Measurements from ENCODE around the gene ZNF385B.
"Not testable (repeated sequence)": the region's sequence is repeated elsewhere in the genome, so short reads cannot be mapped to it uniquely, and the experiment has no call there.

The ZNF385B gene

GRCh38 chr2:179802051-179802882 lies 59.1 kb downstream of the ZNF385B start:
- no peak for DNase-seq (ENCODE audit: low read depth)

GRCh38 chr2:179800776-179801175 lies 60.6 kb downstream of the ZNF385B start:
- peaks cover 4% of the 10 kb centered on the region for H3K27me3 ChIP-seq (replicated peaks; ENCODE audit: control insufficient read depth, insufficient read depth, low read length)
- peak; percentile 28 for DNase-seq (ENCODE audit: low read depth)

More at GRCh38 chr2:179802051-179802882, 59.1 kb downstream of the ZNF385B start:
- H3K36me3 ChIP-seq (ENCODE audit: control insufficient read depth, insufficient read depth, low read length, severe bottlenecking) = no peaks in the 10 kb centered on the region
- H3K9me3 ChIP-seq (ENCODE audit: control insufficient read depth, low read length) = no peaks in the 10 kb centered on the region
- H3K4me3 ChIP-seq (ENCODE audit: low read length) = no peak overlapping the region
- H3K27me3 ChIP-seq (replicated peaks; ENCODE audit: control insufficient read depth, insufficient read depth, low read length) = peaks cover 4% of the 10 kb centered on the region
- H3K9ac ChIP-seq (ENCODE audit: low read length) = no peak overlapping the region
- H3K4me1 ChIP-seq (ENCODE audit: control insufficient read depth, insufficient read depth, low read length) = no peaks in the 10 kb centered on the region

GRCh38 chr2:179796213-179797007 lies 65.0 kb downstream of the ZNF385B start:
- no peaks in the 10 kb centered on the region for H3K27me3 ChIP-seq (replicated peaks; ENCODE audit: control insufficient read depth, insufficient read depth, low read length)
- H3K36me3 ChIP-seq (ENCODE audit: control insufficient read depth, insufficient read depth, low read length, severe bottlenecking) = no peaks in the 10 kb centered on the region
- no peak overlapping the region for H3K4me3 ChIP-seq (ENCODE audit: low read length)
- H3K9me3 ChIP-seq (ENCODE audit: control insufficient read depth, low read length) = no peaks in the 10 kb centered on the region
- no peaks in the 10 kb centered on the region for H3K4me1 ChIP-seq (ENCODE audit: control insufficient read depth, insufficient read depth, low read length)
- no peak overlapping the region for H3K9ac ChIP-seq (ENCODE audit: low read length)
- DNase-seq (ENCODE audit: low read depth) = no peak

More at GRCh38 chr2:179800776-179801175, 60.6 kb downstream of the ZNF385B start:
- Histone ChIP-seq H3K4me1 (ENCODE audit: control insufficient read depth, insufficient read depth, low read length) (no peaks in the 10 kb centered on the region), H3K4me3 (ENCODE audit: low read length) (no peak overlapping the region), H3K36me3 (ENCODE audit: control insufficient read depth, insufficient read depth, low read length, severe bottlenecking) (no peaks in the 10 kb centered on the region), H3K9ac (ENCODE audit: low read length) (no peak overlapping the region), H3K9me3 (ENCODE audit: control insufficient read depth, low read length) (no peaks in the 10 kb centered on the region)

- H3K4me3 ChIP-seq (ENCODE audit: low read length) = no peak overlapping the region
Observed at GRCh38 chr2:179793902-179794301, 67.5 kb downstream of the ZNF385B start.

GRCh38 chr2:179793238-179793637 lies 68.2 kb downstream of the ZNF385B start:
- no peak overlapping the region for H3K9ac ChIP-seq (ENCODE audit: low read length)
- DNase-seq (ENCODE audit: low read depth) = no peak
- no peaks in the 10 kb centered on the region for H3K4me1 ChIP-seq (ENCODE audit: control insufficient read depth, insufficient read depth, low read length)

More at GRCh38 chr2:179793902-179794301, 67.5 kb downstream of the ZNF385B start:
- no peak overlapping the region for H3K9ac ChIP-seq (ENCODE audit: low read length)
- no peaks in the 10 kb centered on the region for H3K4me1 ChIP-seq (ENCODE audit: control insufficient read depth, insufficient read depth, low read length)
- no peaks in the 10 kb centered on the region for H3K36me3 ChIP-seq (ENCODE audit: control insufficient read depth, insufficient read depth, low read length, severe bottlenecking)
- no peaks in the 10 kb centered on the region for H3K27me3 ChIP-seq (replicated peaks; ENCODE audit: control insufficient read depth, insufficient read depth, low read length)
- no peaks in the 10 kb centered on the region for H3K9me3 ChIP-seq (ENCODE audit: control insufficient read depth, low read length)
- DNase-seq (ENCODE audit: low read depth) = no peak

GRCh38 chr2:179790235-179791217 lies 70.9 kb downstream of the ZNF385B start:
- peak; percentile 1 for DNase-seq (ENCODE audit: low read depth)
- H3K4me3 ChIP-seq (ENCODE audit: low read length) = no peak overlapping the region
- no peaks in the 10 kb centered on the region for H3K36me3 ChIP-seq (ENCODE audit: control insufficient read depth, insufficient read depth, low read length, severe bottlenecking)

More at GRCh38 chr2:179793238-179793637, 68.2 kb downstream of the ZNF385B start:
- Histone ChIP-seq H3K36me3 (ENCODE audit: control insufficient read depth, insufficient read depth, low read length, severe bottlenecking) (no peaks in the 10 kb centered on the region), H3K27me3 (replicated peaks; ENCODE audit: control insufficient read depth, insufficient read depth, low read length) (no peaks in the 10 kb centered on the region), H3K9me3 (ENCODE audit: control insufficient read depth, low read length) (no peaks in the 10 kb centered on the region), H3K4me3 (ENCODE audit: low read length) (no peak overlapping the region)

GRCh38 chr2:179788104-179788503 lies 73.3 kb downstream of the ZNF385B start:
- no peak overlapping the region for H3K9ac ChIP-seq (ENCODE audit: low read length)
- no peaks in the 10 kb centered on the region for H3K9me3 ChIP-seq (ENCODE audit: control insufficient read depth, low read length)
- H3K4me1 ChIP-seq (ENCODE audit: control insufficient read depth, insufficient read depth, low read length) = no peaks in the 10 kb centered on the region
- no peak for DNase-seq (ENCODE audit: low read depth)
- H3K36me3 ChIP-seq (ENCODE audit: control insufficient read depth, insufficient read depth, low read length, severe bottlenecking) = no peaks in the 10 kb centered on the region
- no peak overlapping the region for H3K4me3 ChIP-seq (ENCODE audit: low read length)
- no peaks in the 10 kb centered on the region for H3K27me3 ChIP-seq (replicated peaks; ENCODE audit: control insufficient read depth, insufficient read depth, low read length)

More at GRCh38 chr2:179790235-179791217, 70.9 kb downstream of the ZNF385B start:
- Histone ChIP-seq H3K9ac (ENCODE audit: low read length) (no peak overlapping the region), H3K27me3 (replicated peaks; ENCODE audit: control insufficient read depth, insufficient read depth, low read length) (no peaks in the 10 kb centered on the region), H3K4me1 (ENCODE audit: control insufficient read depth, insufficient read depth, low read length) (no peaks in the 10 kb centered on the region), H3K9me3 (ENCODE audit: control insufficient read depth, low read length) (no peaks in the 10 kb centered on the region)

- Histone ChIP-seq H3K27me3 (replicated peaks; ENCODE audit: control insufficient read depth, insufficient read depth, low read length) (no peaks in the 10 kb centered on the region), H3K9ac (ENCODE audit: low read length) (no peak overlapping the region), H3K4me3 (ENCODE audit: low read length) (no peak overlapping the region), H3K9me3 (ENCODE audit: control insufficient read depth, low read length) (no peaks in the 10 kb centered on the region), H3K36me3 (ENCODE audit: control insufficient read depth, insufficient read depth, low read length, severe bottlenecking) (no peaks in the 10 kb centered on the region), H3K4me1 (ENCODE audit: control insufficient read depth, insufficient read depth, low read length) (no peaks in the 10 kb centered on the region)
- DNase-seq (ENCODE audit: low read depth) = no peak
Observed at GRCh38 chr2:179787601-179788000, 73.8 kb downstream of the ZNF385B start.

GRCh38 chr2:179785902-179786301 lies 75.5 kb downstream of the ZNF385B start:
- no peak overlapping the region for H3K4me3 ChIP-seq (ENCODE audit: low read length)
- DNase-seq (ENCODE audit: low read depth) = no peak

GRCh38 chr2:179782346-179782745 lies 79.1 kb downstream of the ZNF385B start:
- not testable (repeated sequence) for H3K4me3 ChIP-seq (ENCODE audit: low read length); H3K36me3 ChIP-seq (ENCODE audit: control insufficient read depth, insufficient read depth, low read length, severe bottlenecking); H3K9ac ChIP-seq (ENCODE audit: low read length); H3K27me3 ChIP-seq (replicated peaks; ENCODE audit: control insufficient read depth, insufficient read depth, low read length); H3K4me1 ChIP-seq (ENCODE audit: control insufficient read depth, insufficient read depth, low read length); H3K9me3 ChIP-seq (ENCODE audit: control insufficient read depth, low read length); DNase-seq (ENCODE audit: low read depth)

More at GRCh38 chr2:179785902-179786301, 75.5 kb downstream of the ZNF385B start:
- no peaks in the 10 kb centered on the region for H3K9me3 ChIP-seq (ENCODE audit: control insufficient read depth, low read length)
- no peaks in the 10 kb centered on the region for H3K27me3 ChIP-seq (replicated peaks; ENCODE audit: control insufficient read depth, insufficient read depth, low read length)
- no peaks in the 10 kb centered on the region for H3K4me1 ChIP-seq (ENCODE audit: control insufficient read depth, insufficient read depth, low read length)
- H3K9ac ChIP-seq (ENCODE audit: low read length) = no peak overlapping the region
- no peaks in the 10 kb centered on the region for H3K36me3 ChIP-seq (ENCODE audit: control insufficient read depth, insufficient read depth, low read length, severe bottlenecking)

Measured in adipocyte (in vitro differentiated cells).